GM12874 (cell line): ENCODE results near the gene KLHL1.

Experiments used
- TF ChIP-seq, protein P1 (sequence below): IDR thresholded peaks from 2 replicates; pipeline ENCODE4 v1.5.1; 2011; ENCODE audit warnings: low read depth, mild to moderate bottlenecking, control low read depth, low read length, moderate library complexity; ENCODE audit not compliant: insufficient read depth

The KLHL1 gene

DNA sequence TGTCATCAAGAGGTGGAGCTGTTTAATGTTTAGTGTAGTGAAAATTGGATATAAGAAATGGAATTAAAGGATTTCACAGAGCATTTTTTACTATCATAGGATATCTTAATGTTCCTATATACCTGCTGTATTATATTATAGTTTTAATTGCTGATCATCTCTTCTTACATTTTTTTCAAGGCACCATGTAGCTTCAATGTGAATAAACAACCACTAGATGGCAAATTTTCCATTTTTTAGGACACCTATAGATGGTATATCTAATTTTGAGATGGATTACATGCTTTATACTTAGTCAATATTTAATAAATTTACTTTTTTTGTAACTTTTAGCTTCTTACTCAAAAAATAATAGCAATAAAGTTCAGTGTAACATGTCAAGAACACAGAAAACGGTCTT, 9.6 kb downstream of the KLHL1 start:
- TF ChIP-seq, protein P1, sequence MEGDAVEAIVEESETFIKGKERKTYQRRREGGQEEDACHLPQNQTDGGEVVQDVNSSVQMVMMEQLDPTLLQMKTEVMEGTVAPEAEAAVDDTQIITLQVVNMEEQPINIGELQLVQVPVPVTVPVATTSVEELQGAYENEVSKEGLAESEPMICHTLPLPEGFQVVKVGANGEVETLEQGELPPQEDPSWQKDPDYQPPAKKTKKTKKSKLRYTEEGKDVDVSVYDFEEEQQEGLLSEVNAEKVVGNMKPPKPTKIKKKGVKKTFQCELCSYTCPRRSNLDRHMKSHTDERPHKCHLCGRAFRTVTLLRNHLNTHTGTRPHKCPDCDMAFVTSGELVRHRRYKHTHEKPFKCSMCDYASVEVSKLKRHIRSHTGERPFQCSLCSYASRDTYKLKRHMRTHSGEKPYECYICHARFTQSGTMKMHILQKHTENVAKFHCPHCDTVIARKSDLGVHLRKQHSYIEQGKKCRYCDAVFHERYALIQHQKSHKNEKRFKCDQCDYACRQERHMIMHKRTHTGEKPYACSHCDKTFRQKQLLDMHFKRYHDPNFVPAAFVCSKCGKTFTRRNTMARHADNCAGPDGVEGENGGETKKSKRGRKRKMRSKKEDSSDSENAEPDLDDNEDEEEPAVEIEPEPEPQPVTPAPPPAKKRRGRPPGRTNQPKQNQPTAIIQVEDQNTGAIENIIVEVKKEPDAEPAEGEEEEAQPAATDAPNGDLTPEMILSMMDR = no peak

DNA sequence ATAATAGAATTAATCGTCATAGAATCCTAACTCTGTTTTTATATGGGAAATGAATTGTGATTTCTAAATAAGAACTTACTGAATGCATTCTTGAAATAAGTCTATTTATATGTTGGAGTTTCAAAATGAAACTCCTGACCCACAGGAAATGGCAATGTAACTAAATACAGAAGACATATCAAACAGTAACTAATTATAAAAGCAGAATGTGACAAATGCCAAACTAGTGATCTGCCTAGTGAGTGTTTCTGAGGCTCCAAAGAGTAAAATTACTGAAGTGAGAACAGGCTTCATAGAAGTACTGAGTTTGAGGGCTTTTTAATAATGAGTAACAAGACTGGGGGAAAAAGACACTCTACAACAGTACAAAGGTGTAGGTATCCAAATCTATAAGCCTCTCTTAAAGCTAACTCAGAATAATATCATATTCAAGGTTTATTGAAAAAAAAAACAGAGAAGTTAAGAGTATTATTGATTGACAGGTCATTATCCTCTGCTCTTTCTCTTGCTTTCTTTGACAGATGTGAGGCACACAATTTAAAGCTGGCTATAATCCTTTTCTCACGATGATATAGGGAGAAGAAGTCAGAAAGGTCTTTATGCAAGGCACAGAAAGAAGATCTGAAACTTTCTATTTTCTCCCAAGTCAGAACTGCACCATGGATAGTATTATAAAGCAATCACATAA, 18.1 kb downstream of the KLHL1 start:
- TF ChIP-seq, protein P1 = no peak

DNA sequence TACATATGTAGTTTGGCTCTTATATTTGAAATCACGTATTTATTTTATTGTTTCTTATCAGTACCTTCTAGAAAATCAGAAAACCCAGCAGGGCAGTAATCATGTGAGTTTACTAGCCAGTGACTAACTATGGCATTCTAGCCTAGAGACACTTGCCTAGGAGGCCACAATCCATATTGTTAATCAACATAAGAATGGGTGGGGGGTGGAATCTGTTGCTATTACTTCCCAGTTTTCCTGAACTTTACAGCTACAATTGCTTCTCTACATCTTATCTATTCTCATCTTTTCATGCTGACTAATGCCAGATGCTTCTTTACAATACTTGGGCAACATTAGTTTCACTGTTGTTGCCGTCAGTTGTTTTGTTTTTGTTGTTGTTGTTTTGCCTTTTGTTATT, 19.3 kb downstream of the KLHL1 start:
- TF ChIP-seq, protein P1 = no peak

DNA sequence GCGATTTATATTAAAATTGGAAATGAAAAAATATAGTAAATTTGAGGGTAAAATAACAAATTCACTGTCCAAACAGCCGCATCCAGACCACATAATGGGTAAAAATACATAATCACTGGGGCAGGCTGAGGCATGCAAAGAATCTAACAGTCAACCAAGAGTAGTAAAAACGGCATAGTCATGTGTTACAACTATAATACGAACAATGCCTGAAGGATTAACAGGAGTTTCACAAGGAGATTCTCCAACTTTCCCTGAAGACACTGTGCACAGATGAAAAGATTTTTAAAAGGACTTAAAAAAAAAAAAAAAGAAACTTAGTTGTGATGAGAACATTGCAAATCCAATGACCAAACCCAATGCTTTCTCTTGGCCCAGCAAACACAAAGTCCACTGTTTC, 21.0 kb downstream of the KLHL1 start:
- TF ChIP-seq, protein P1 = no peak

DNA sequence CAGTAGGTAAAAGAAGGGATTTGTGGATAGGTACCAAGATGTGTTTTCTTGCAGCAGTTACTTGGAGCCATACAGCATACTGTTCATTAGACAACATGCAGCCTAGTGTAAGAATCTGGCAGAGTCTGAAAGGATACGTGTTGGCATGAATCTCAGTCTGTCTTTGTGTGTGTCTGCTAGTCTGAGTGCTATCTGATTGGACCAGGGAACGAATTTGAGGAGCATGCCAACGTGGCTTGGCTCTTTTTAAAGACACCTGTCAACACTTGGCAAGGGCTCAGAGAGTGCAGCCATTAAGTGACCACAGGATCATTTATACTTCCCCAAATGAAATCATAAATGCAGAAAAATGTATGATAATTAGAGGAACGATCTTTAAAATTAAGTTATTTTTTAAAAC, 28.2 kb downstream of the KLHL1 start:
- TF ChIP-seq, protein P1 = no peak

DNA sequence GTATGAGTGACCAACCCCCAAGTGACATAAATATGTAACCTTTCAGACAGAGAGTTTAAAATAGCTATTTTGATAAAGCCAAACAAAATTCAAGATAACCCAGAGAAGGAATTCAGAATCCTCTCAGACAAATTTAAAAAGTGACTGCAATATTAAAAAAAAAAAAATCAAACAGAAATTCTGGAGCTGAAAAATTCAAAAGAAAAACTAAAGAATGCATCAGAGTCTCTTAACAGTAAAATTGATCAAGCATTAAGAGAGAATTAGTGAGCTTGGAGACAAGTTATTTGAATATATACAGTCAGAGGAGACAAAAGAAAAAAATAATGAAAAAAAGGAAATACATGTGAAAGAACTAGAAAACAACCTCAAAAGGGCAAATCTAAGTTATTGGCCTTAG, 53.7 kb downstream of the KLHL1 start:
- TF ChIP-seq, protein P1 = no peak

DNA sequence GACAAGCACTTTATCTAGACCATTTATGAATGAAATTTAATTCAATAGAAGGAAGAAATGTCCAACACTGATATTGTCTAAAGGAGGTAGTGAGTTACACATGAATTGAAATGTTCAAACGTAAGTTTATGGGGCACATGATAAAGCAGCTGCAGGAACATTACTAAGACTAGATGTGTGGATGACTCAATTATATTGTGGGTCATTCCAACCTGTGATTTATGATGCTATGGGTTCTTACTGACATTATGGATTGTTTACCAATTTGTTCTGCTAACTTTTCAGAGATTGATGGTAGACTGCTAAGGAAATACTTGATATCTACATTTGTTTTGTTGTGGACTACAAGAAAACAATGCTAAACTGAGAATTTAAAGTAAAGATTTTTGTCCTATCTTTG, 56.7 kb downstream of the KLHL1 start:
- TF ChIP-seq, protein P1 = no peak
